Airway epithelial cell (primary cell): Measurements from ENCODE around the gene TMEM139. TPM values are rescaled to one million over a fixed set of nuclear protein-coding genes. Genes with fewer than 3 reads are reported as not detected.

Experiments
- total RNA-seq: library from RNA; depleted of rRNA; stranded (reverse); fragments of >200 nt; gene quantifications from 2 replicates; pipeline ENCODE4 v1.2.3, GENCODE V29; 2015

TMEM139 gene
- 3.2 and 8.7 TPM in 2 replicates for total RNA-seq

DNA sequence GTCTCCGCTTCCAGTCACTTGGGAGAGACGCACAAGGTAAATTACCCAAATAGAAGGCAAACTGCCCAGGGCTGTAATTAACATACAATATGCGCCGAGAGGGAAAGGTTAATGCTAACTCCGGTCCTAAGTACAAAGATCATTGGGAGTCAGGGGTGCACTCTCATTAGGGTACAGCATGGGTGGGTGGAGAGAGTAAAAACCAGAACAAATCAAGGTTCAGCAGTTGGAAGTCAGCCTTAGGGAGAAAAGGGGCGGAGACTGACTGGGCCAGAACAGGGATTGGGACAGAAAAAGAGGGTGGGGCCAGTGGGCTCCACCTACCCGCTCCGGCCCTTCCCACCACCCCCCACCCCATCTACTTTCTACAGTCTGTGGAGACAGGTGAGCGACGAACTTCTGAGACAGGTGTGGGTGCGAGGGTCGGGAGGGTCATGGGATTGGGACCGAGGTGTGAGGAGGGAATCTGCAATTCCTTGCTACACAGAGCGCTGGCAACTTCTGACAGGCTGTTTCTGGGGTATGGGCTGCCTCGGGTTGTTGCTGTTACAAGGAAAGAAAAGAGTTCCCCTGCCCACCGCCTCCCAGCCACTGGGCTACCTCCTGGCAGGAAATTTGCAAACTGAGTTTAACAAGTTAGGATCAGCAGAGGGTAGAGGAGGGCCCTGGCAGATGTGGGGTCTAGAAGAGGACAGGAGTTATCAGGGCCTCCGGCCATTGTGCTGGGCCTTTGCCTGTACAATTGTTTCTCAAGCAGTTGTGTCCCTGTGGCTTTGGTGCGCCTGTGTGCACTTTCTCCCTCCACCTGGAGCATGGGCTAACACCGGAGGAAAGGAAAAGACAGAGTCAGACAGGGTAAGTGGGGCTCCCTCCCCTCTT lies at the start of gene TMEM139:
TMEM139 (plus strand) TSS at position 368 of the 879 bp plus-strand sequence. CDS start 1,000 bp downstream, outside the sequence.

GRCh38 chr7:143263266-143264195 lies 21.2 kb upstream of the TMEM139 start, which contains the start of gene GSTK1:
TSS of gene GSTK1 (plus strand) at chr7:143263441. CDS start at chr7:143263514, 73 bp downstream.

DNA sequence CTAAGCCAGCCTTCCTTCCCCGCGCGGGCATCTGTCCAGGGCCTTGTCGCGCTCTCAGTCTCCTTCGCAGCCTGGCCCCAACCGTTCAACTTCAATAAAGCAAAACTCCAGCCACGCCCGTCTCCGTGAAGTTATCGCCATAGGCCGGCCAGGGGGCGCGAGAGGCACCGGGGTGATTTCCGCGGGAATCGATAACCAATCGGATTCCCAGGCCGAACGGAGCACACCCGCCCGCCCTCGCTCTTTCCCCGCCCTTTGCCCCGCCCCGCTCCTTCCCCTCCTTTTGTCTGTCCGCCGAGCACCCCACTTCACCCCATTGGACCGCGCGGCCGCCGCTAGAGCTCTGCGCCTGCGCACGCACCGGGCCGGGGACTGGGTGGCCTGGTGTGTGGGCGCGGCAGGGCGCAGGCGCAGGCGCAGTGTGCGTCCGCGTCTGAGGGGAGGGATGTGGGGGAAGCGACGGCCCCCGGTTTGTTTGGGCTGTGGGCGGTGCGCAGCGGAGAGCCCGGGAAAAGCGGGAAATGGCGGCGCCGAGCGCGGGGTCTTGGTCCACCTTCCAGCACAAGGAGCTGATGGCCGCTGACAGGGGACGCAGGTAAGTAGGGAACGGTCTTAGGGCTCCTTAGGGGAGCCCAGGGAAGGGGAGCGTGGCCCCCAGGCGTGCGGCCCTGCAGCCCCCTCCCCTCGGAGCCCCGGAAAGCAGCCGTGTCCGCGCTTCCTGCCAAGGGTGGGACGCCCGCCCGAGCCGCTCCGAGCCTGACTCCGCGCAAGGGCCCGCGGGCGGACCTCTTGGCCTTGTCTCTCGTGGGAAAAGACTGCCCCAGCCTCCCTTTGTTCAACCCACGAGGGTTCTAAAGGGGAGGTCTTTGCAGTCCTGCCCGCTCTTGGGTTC lies 3.4 kb downstream of the TMEM139 start, which contains the start of gene CASP2:
CASP2 (plus strand) TSS at position 417 of the 892 bp plus-strand sequence; CDS start at position 522, 105 bp downstream.

GRCh38 chr7:143315776-143316175 lies 31.0 kb downstream of the TMEM139 start, which contains the start of gene CLCN1:
TSS of gene CLCN1 (plus strand) at chr7:143316111. CDS start at chr7:143316213, 102 bp downstream.

Other genes starting within 250 kb of the TMEM139 start
- gene OR6V1, start 232.6 kb upstream of the TMEM139 start, total RNA-seq, result not detected in 2 replicates
- not detected in 2 replicates for gene PIP, start 152.9 kb upstream of the TMEM139 start, total RNA-seq
- not detected in 2 replicates for gene TAS2R39, start 101.5 kb upstream of the TMEM139 start, total RNA-seq
- not detected in 2 replicates for gene TAS2R40, start 62.9 kb upstream of the TMEM139 start, total RNA-seq
- gene GSTK1, start 21.5 kb upstream of the TMEM139 start, total RNA-seq, result 82.7 and 96.0 TPM in 2 replicates
- 14.4 TPM in 2 replicates for gene CASP2, start 3.4 kb downstream of the TMEM139 start, total RNA-seq
- gene CLCN1, start 31.2 kb downstream of the TMEM139 start, total RNA-seq, result 0.21 TPM in 1 of 2 replicates, not detected in the other
- 0.35 and 0.56 TPM in 2 replicates for gene FAM131B, start 77.8 kb downstream of the TMEM139 start, total RNA-seq
- 80.0 and 105 TPM in 2 replicates for gene ZYX, start 96.4 kb downstream of the TMEM139 start, total RNA-seq
- 74.0 and 87.5 TPM in 2 replicates for gene EPHA1, start 123.9 kb downstream of the TMEM139 start, total RNA-seq
- gene TAS2R60, start 158.5 kb downstream of the TMEM139 start, total RNA-seq, result not detected in 2 replicates
- gene TAS2R41, start 192.9 kb downstream of the TMEM139 start, total RNA-seq, result not detected in 2 replicates